GM12892 (cell line): ENCODE results near the gene PET117.

Experiments
- POLR2A ChIP-seq: IDR thresholded peaks from 2 replicates; pipeline ENCODE4 v1.6.1; 2011; ENCODE audit warnings: low read depth, low read length, control low read depth
- POLR2AphosphoS5 ChIP-seq: IDR thresholded peaks from 2 replicates; pipeline ENCODE4 v1.6.1; 2011; ENCODE audit warnings: low read depth, low read length, control low read depth
- TAF1 ChIP-seq: IDR thresholded peaks from 2 replicates; pipeline ENCODE4 v1.6.1; 2011; ENCODE audit warnings: low read depth, mild to moderate bottlenecking, control low read depth, low read length, borderline replicate concordance

- TF ChIP-seq POLR2AphosphoS5, result no peak
- TF ChIP-seq POLR2A, result no peak
- TF ChIP-seq TAF1, result no peak
Measured at GRCh38 chr20:18156045-18156444, 18.4 kb downstream of the PET117 start.
